HG02852 (cell line): ENCODE results near the gene SPAG16.
"Not testable (repeated sequence)": the region's sequence is repeated elsewhere in the genome, so short reads cannot be mapped to it uniquely, and the experiment has no call there.

Experiments
- ATAC-seq: cut with Tn5 transposase; IDR thresholded peaks from one replicate; pipeline ENCODE4 v1.9.1; 2021; ENCODE audit warnings: mild to moderate bottlenecking, moderate library complexity; ENCODE audit not compliant: unreplicated experiment

SPAG16 gene

DNA sequence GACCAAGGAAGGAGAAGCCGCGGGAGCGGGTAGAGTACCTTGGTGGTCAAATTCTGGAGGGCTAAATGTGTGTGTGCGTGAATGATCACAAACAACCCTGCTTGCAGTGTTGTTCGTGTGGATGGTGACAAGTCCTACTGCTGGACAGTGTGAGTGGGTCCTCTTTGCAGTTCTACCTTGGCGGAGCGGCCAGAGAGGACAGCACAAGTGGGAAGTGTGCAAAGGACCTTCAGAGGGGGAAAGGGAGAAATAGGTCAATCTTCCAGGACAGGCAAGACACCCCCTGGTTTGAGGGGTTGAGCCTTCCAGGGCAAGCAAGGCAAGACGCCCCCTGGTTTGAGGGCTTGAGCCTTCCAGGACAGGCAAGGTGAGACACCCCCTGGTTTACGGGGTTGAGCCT lies 122.8 kb downstream of the SPAG16 start:
- not testable (repeated sequence) for ATAC-seq

DNA sequence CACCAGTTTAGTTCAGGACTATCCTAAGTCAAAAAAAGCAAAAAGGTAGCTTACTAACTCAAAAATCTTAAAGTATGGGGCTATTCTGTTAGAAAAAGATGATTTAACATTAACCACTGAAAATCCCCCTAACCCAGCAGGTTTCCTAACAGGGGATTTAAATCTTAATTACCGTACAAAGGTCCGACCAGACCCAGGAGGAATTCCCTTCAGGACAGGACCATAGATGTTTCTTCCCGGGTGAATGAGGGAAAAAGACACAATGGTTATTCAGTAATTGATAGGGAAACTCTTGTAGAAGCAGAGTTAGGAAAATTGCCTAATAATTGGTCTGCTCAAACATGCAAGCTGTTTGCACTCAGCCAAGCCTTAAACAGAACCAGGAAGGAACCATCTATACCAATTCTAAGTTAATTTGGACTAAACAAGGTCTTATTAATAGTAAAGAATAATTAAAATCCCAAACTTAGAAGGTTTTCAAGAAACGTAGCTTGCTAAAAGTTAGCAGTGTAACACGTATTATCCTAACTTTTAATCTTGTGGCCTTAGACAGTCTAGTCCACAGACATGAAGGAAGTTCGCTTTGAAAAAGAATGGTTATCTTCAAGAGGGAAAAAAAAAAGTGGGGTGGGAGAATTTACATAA lies 124.3 kb downstream of the SPAG16 start:
- ATAC-seq: not testable (repeated sequence)

DNA sequence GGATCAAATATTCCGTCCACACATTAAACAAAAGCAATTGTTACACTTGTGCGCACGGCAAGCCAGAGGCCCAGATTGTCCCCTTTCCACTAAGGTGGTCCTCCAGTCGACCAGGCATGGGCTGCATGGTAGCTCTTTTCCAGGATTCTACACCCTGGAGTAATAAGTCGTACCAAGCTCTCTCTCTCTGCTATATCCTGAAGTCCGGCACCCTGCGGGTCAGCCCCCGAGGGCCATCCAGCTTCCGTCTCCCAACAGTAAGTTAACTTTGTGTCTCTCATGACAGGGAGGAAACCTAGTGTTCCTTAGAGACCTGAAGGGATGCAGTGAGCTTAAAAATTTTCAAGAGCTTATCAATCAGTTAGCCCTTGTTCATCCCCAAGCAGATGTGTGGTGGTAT lies 126.4 kb downstream of the SPAG16 start:
- not testable (repeated sequence) for ATAC-seq

DNA sequence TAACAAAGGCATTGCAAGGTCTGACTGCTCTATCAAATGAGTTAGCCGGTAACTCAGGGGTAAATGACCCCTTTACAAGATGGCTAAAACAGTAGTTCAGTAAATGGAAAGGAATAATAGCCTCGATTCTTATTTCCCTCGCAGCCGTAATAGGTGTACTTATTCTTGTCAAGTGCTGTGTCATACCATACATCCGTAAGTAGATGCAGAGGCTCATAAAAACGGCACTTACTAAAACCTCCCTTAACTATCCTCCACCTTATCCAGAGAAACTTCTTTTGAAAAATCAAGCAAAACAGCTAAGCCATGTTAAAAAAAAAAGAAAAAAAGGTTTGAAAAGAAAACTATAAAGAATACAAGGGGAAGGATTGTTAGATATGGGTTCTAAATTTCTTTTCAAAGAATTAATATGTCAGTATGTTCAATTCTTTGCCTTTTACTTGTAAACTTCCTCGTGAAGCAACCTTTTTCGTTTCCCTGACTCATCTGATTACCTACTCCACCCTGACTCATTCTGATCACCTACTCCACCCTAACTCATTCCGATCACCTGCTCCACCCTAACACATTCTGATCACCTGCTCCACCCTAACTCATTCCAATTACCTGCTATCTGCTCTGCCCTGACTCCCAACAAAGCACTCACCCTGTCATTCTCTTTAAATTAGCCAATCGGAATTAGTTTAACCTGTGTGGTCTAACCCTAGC lies 127.5 kb downstream of the SPAG16 start:
- no peak for ATAC-seq

DNA sequence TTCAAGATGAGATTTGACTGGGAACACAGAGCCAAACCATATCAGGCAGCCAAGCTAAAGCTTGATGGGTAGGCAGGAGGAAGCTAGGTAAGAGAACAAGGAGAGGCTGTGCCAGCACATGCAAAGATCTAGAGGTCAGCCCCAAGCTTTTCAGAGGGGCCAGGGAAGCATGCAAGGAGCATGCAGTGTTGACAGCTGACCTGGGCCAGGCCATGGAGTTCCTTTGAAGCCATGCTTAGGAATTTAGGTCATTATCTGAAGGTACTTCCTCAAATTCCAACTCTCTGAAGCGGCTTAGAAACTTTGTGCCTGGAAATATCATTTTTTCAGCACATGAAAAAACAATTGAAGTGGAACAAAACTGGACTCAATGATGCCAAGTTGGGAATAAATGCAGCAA lies 130.8 kb downstream of the SPAG16 start:
- ATAC-seq: no peak

DNA sequence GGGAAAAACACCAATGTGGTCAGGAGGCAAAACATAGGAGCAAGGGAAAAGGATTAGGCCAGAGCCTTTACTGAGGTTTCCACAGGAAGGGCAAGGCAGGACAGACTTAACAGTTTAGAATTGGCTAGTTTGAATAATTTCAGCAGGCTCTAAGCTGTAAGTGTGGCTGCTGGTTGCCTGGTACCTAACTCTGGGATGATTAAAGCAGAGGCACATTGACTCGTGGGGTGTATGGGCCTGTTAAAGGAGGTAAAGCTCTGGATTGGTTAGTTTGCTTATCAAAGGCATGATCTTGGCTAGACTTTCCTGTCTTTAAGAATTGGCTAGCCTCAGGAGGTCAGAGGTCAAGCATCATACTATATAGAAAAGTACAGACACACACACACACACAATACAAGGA lies 132.6 kb downstream of the SPAG16 start:
- no peak for ATAC-seq

DNA sequence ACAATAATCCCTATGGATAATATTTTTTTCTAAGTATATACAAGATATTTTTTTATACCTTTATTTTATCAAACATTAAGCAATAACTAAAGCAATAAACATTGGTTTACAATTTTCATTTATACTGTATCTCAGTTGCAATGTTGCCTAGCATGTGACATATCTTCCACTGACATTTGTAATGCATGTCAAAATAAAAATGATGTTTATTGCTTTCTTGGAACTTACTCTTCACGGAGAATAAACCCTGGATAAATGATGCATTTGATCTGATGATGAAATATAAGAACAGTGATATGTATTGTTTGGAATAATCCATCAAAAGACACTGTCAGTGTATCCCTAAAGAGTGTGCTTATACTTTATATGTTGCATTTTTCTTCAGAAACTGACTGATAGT lies 135.7 kb downstream of the SPAG16 start:
- ATAC-seq: no peak

DNA sequence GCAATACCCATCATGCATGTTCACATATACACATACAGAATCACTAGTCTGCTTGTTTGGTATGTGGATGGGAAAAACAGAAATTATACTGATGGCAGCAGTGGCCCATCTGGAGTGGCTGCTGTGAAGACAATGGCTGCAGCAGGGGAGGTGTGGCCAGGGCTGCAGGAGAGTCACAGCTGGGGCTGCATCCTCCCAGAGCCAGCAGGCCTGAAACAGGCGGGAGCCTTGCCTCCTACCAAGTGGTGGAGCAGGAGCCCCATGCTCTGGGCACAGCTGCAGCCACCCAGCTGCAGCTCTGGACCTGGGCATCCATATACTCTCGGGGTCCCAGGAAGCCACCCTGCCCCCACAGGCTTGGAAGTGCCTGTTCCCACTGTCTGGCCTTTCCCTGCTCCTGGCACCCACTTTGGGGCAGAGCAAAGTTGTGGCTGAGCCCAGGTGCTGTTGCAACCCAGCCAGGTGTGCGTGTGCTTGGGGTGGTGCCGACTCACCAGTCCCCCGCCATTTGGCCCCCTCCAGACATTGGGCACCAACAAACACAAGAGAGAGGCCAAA lies 136.6 kb downstream of the SPAG16 start:
- no peak for ATAC-seq

DNA sequence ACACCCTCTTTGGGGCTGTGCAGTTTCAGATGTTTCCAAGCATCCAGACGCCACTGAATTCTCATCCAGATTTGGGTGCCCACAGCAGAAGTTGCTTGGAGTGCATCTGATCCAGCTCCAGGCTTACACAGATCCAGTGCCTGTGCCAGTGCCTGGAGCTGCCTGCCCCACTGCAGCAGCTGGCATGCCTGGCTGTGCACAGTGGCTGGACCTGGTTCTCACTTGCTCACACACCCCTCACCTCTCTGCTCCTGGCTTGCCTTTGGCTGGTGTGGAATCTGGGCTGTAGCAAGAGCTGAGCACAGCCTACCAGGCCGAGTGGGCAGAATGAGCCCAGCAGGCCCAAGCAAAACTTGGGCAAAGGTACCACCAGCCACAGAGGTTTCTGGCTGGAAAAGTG lies 137.9 kb downstream of the SPAG16 start:
- no peak for ATAC-seq

DNA sequence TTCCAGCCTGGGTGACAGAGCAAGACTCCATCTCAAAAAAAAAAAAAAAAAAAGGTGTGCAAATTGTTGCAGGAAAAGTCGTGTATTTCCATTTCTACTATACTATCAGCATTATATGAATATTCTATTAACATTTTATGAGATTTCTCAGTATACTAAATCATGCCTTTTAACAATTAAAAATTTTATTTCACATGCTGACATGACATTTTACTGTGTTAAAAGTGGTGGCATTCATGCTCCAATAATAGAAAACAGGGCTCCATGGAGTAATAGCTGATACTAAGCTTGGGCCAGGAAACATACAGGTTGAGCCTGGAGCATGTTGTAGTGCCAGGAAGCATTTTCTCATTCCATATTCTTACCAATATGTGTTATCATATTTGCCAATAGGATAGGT lies 141.4 kb downstream of the SPAG16 start:
- no peak for ATAC-seq

DNA sequence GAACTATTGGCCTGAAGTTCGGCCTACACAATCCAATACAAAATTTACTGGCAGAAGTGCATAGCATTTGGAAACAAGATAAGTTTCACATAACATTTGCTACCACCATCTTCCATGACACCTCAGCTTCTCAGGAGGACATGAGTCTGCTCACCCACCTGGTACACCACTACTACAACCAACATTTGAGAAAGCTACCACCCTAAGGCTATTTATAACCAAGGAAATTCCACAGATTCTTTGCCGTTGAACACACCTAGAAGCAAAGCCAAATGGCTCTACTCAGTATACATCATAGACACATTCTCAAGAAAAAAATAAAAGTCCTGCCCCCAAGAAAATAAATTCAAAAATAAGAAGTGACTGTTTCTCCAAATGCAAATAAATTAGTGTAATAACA lies 145.3 kb downstream of the SPAG16 start:
- ATAC-seq: no peak

DNA sequence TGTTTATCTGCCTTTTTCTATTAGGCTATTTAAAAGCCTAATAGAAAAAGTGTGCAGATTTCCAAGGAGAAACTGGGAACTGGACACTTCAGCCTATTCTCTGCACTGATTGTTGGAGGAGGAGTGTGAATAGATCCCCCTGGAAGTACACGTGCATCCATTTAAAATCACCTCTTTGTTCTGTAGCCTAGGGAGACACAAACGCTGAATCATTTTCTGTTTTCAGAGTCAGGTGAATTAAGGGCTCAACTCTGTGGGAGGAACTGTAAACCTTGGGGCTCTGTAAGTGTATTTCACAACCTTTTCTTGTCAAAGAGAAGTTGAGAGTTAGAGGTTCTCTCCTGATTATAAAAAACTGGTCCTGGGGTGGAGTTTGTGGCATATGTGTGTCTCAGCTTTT lies 159.7 kb downstream of the SPAG16 start:
- ATAC-seq: no peak

DNA sequence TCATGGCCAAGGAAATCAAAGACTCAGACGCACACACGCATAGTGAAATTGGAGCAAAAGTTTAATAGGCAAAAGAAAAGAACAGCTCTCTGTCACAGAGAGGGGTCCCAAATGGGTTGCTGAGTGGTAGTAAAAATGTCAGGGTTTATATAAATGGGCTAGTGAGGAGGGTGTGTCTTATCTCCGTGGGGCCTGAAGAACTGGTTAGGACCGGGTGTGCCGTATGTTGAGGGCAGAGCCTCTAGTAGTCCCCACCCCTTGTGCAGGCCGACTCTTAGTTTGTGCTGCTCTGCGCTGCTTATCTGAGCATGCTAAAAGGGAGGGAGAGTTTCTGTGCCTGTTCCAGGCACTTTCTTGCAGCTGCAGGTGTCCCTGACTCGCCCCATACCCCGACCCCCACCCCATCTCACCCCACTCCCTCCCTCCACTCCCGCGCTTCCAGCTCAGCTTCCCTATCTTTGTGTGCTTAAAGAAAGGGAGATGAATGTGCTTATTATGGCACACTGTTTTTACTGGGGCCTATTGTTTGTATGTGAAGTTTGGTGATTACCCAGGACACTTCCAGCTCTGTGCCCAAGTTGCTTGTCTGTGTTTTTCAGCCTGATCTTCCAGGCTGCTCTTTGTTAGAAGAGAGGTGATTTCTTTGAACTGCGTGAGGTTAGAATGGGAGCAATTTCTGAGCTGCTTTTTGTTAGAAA lies 167.4 kb downstream of the SPAG16 start:
- no peak for ATAC-seq

DNA sequence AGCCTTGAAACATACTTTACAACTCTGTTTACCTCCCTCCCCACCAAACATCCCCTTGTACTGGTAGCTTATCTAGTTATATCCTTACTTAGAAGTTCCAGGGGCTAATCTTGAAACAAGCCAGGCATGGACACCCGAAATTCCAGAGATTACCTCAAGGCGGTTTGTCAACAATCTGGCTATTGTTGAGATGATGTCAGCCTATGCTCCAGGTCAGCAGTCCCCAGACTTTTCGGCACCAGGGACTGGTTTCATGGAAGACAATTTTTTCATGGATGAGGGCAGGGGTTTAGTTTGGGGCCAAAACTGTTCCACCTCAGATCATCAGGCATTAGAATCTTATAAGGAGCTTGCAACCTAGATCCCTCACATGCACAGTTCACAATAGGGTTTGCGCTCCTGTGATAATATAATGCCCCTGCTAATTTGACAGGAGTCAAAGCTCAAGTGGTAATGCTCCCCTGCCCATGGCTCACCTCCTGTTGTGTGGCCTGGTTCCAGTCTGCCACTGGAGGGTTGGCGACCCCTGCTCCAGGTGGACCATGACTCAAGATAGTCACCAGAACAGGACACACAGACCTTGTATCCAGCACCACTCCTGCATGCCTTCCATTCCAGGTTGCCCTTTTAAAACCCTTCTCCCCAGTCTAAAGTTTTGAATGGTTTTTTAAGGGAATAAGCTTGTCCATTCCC lies 171.2 kb downstream of the SPAG16 start:
- ATAC-seq: no peak

DNA sequence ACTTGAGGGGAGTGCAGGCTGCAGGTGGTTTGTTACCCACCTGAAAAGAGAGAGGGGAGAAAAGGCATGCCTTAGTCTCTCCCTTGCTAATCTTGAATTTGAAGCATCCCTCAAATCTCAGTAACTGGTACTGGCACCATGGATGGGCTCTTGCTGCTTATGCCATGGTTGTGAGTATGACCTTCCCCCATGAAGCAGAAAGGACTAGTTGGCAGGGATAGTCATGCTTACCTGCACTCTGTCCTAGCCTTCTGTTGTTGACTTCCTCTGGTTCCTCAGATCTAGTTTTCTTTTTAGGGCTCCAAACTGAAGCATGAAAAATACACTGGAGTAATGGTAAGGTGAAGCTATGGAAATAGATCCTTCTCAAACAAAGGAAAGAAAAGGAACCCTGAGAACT lies 191.2 kb downstream of the SPAG16 start:
- ATAC-seq: no peak

DNA sequence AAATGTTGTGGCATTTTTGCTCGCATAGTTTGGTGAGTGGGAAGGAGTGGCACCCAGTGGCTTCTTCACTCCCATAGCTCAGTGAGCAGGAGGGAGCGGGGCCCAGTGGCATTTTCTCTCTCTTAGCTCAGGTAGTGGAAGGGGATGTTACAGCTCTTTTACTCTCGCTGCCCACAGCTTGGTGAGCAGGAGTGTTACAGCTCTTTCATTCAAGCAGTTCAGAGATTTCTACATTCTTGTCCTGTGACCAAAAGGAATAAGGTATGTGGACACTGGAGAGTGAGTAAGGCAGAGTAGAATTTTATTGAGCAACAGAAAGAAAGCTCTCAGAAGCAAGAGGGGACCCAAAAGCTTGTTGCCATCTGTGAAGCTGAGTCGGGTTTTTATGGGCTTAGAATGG lies 192.4 kb downstream of the SPAG16 start:
- no peak for ATAC-seq

DNA sequence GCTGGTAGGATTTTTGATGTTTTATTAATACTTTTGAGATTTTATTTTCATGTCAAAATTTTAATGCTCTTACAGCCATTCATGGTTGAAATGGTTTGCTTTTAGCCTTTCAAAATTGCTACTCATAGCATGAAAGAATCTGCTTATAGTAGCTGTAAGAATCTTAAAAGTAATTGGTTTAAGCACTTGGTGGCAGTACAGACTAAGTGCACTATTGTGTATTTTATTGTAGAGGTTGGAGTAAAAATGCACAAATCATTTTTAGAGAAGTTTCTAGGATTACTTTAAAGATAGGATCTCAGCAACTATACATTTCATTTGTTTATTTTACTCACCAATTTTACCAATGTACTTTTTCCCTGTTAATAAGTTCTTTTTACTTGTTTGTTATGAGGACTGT lies 205.8 kb downstream of the SPAG16 start:
- no peak for ATAC-seq

DNA sequence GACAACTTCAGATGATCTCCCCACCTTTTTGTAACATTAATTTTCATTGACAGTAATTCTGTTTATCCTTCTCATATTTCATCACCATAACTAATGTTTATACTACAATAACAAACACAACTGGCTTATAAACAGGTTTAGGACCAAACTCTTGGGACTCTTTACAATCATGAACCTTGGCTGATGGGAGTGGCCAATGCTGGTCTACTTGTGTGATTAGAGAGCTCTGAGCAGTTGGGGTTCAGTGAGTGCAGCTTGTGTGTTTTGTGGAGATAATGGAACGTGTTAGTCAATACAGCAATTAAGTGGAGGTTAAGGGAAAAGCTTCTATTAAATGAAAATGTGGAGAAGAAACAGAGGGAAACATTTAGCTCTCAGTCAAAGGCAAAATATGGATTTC lies 207.1 kb downstream of the SPAG16 start:
- ATAC-seq: no peak

DNA sequence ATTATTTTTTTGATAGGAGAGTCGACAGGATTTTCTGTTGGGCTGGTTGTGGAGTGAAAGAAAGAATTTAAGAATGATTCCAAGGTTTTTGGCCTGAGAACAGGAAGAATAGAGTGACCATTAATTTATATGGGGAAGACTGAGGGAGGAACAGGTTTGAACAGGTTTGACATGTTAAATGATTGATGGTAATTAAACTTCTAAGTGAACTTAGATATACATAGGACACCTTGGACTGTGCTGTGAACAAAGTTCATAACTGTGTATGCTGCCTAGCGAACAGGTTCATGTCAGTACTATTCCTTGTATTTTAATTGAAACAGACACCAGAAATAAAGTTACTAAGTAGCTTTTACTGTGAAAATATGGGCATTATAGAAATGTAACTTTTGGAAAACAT lies 212.0 kb downstream of the SPAG16 start:
- ATAC-seq: no peak

DNA sequence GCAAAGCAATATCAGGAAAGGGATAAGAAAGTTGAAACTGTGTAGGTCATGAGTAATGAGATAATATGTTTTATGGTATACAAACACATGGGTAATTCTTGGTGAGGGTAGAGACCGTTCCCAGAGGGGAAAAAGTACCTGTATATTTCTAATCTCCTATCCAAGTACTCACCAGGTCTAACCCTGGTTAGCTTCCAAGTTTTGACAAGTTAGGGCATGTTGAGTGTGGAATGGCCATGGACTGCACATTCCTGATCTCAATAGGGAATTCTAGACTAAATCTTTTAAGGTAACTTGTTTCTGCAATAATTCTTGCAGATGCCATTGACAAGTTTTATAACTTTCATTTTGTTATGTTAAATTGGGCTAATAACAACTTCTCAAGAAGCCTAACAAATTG lies 216.6 kb downstream of the SPAG16 start:
- no peak for ATAC-seq

DNA sequence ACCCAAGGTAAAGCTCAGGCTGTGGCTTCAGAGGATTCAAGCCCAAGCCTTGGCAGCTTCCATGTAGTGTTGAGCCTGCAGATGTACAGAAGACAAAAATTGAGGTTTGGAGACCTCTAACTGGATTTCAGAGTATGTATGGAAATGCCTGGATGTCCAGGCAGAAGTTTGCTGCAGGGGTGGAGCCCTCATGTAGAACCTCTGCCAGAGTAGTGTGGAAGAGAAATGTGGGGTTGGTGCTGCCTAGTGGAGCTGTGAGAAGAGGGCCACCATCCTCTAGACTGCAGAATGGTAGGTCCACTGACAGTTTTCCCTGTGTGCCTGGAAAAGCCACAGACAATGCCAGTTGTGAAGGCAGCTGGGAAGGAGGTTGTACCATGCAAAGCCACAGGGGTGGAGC lies 239.9 kb downstream of the SPAG16 start:
- ATAC-seq: no peak
